K562 (cell line): ENCODE data around the gene EGFL7.

ENCODE experiments used
- CTCF ChIP-seq, 3 experiments: IDR thresholded peaks in 2 of 3; conservative IDR thresholded peaks in 1 of 3; 2 replicates each; pipeline ENCODE4 v1.5.1; 2011 to 2012; ENCODE audit warnings: low read length in 3 of 3, mild to moderate bottlenecking in 3 of 3, control low read depth in 2 of 3, improper control_type of control experiment in 1 of 3, inconsistent platforms in 1 of 3, low read depth in 1 of 3, mixed read lengths in 1 of 3, moderate library complexity in 1 of 3; ENCODE audit not compliant: insufficient read depth in 2 of 3
- ELK1 ChIP-seq: sonication (generic); formaldehyde crosslinking; IDR thresholded peaks from 2 replicates; pipeline ENCODE4 v1.8.1; 2022; ENCODE audit warnings: missing genetic modification reagents
- KDM4B ChIP-seq, 2 experiments: fragments of 450-650 bp in 1 of 2; sonication (generic) in 1 of 2; IDR thresholded peaks; 2 replicates each; pipeline ENCODE4 v1.6.1; 2016 to 2017; ENCODE audit warnings: borderline replicate concordance in 2 of 2, antibody characterized with exemption in 1 of 2, low read depth in 1 of 2, mild to moderate bottlenecking in 1 of 2
- KLF10 ChIP-seq: fragments of 250-450 bp; sonication (Bioruptor Pico); IDR thresholded peaks from 2 replicates; pipeline ENCODE4 v1.6.1; 2021; ENCODE audit warnings: matching md5 sums
- NR2F6 ChIP-seq: fragments of 450-650 bp; formaldehyde crosslinking; IDR thresholded peaks from 2 replicates; pipeline ENCODE4 v1.4.0; 2020; ENCODE audit warnings: mild to moderate bottlenecking
- POLR2A ChIP-seq: fragments of 450-650 bp; conservative IDR thresholded peaks from 2 replicates; pipeline ENCODE4 v1.6.1; 2016
- POLR3A ChIP-seq: IDR thresholded peaks from 2 replicates; pipeline ENCODE4 v1.6.1; 2011; ENCODE audit warnings: borderline replicate concordance, mild to moderate bottlenecking, moderate library complexity; ENCODE audit not compliant: insufficient read length, insufficient read depth; ENCODE audit errors: extremely low read depth

- no peak for TF ChIP-seq POLR2A
- TF ChIP-seq ELK1 = no peak
- TF ChIP-seq NR2F6 (CRISPR knock-in tag) = no peak
- TF ChIP-seq POLR3A = no peak
- no peak for TF ChIP-seq KDM4B (IDR thresholded peaks at IDR 0.05; ENCODE audit: borderline replicate concordance in 2 of 2, low read depth in 1 of 2)
- no peak for TF ChIP-seq KLF10 (CRISPR knock-in tag)
- TF ChIP-seq CTCF (IDR thresholded peaks at IDR 0.05 in 2 of 3, conservative IDR thresholded peaks at IDR 0.05 in 1 of 3; ENCODE audit: insufficient read depth in 2 of 3, low read depth in 1 of 3, low read length in 3 of 3) = no peak
Measured at GRCh38 chr9:136682710-136683109, 20.0 kb downstream of the EGFL7 start.
